Measurements from ENCODE around the gene PDZD2.

DNA sequence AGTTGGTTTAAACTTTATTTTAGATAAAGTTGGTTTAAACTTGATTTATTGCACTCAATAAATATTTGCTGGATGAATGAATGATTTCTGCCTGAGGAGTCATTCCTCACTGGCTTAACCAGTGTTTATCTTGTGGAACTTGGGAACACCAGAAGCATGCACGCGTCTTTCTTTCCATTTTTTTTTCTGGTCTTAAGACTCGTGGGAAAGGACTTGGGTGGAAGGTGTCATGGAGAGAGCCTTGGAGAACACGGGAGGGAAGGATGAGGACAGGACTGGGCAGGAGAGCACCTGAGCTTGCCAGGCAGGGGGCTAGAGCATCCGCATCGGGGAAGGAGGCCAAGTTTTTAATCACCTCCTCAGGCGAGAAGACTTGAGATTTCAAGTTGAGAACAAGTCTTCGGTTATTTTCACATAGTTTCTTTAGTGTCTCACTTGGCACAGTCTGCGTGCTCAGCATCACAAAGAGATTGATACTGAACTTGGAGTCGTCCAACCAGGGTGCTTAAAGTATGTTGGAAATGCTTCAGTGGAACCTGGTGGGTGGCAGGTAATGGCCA lies 144.2 kb downstream of the PDZD2 start:
- TF ChIP-seq, protein P1, sequence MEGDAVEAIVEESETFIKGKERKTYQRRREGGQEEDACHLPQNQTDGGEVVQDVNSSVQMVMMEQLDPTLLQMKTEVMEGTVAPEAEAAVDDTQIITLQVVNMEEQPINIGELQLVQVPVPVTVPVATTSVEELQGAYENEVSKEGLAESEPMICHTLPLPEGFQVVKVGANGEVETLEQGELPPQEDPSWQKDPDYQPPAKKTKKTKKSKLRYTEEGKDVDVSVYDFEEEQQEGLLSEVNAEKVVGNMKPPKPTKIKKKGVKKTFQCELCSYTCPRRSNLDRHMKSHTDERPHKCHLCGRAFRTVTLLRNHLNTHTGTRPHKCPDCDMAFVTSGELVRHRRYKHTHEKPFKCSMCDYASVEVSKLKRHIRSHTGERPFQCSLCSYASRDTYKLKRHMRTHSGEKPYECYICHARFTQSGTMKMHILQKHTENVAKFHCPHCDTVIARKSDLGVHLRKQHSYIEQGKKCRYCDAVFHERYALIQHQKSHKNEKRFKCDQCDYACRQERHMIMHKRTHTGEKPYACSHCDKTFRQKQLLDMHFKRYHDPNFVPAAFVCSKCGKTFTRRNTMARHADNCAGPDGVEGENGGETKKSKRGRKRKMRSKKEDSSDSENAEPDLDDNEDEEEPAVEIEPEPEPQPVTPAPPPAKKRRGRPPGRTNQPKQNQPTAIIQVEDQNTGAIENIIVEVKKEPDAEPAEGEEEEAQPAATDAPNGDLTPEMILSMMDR (IDR thresholded peaks at IDR 0.05): no peak
- TF ChIP-seq POLR2A (IDR thresholded peaks at IDR 0.05): no peak

Data from heart left ventricle (tissue), 13 donors.